ENCODE data around the gene COBL.

Gene COBL

DNA sequence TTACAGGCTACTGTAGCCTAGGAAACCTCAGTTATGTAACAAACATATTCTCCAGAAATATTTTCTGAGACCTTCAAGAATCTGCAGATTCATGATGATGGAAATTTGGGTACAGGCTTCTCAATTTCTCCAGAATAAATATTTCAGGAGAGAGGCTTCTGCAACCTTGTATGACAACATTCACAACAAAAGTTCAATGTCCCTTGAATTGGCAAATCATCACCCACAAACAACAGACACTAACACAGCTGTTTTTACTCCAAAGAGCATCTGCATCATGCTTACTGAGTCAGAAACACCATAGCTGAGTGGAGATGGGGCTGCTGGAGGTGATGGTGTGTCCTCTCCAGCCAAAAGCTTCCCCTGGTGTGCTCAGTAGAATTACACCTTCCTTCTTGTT, 9.3 kb upstream of the COBL start:
- Histone ChIP-seq H4K8ac (ENCODE audit: low read depth, low read length) (no peak overlapping the region), H2AFZ (ENCODE audit: low read length) (no peak overlapping the region), H3K9ac (ENCODE audit: low read depth, low read length, poor library complexity) (no peak overlapping the region), H2BK5ac (ENCODE audit: low read length) (no peak overlapping the region), H3K4me2 (ENCODE audit: insufficient read depth, low read length, poor library complexity, severe bottlenecking) (no peak overlapping the region), H3K9me3 (replicated peaks in 1 of 2; ENCODE audit: control insufficient read depth in 2 of 2, insufficient read depth in 1 of 2, low read depth in 1 of 2, low read length in 2 of 2) (no peaks in the 10 kb centered on the region), H3K23ac (ENCODE audit: low read depth, low read length, poor library complexity) (no peak overlapping the region), H3K4me1 (ENCODE audit: control insufficient read depth in 2 of 2, insufficient read depth in 1 of 2, low read depth in 1 of 2, low read length in 2 of 2) (peaks cover 0 to 7% of the 10 kb centered on the region in 2 donors), H3K4ac (ENCODE audit: low read length) (no peak overlapping the region), H2BK12ac (ENCODE audit: low read length) (no peak overlapping the region), H4K91ac (ENCODE audit: low read depth, low read length, poor library complexity) (no peak overlapping the region), H2BK15ac (ENCODE audit: low read length) (no peak overlapping the region), H3K27me3 (ENCODE audit: control insufficient read depth in 3 of 3, insufficient read depth in 3 of 3, low read depth in 1 of 3, low read length in 3 of 3) (peaks cover 0 to under 1% (median 0%) of the 10 kb centered on the region in 3 experiments), H3K79me1 (ENCODE audit: low read depth, low read length) (no peaks in the 10 kb centered on the region), H2AK5ac (ENCODE audit: low read depth, low read length) (no peak overlapping the region), H3K36me3 (replicated peaks in 1 of 2; ENCODE audit: control insufficient read depth in 2 of 2, insufficient read depth in 2 of 2, low read length in 2 of 2) (no peaks in the 10 kb centered on the region), H3K18ac (ENCODE audit: low read length) (no peak overlapping the region), H3K4me3 (ENCODE audit: low read length in 2 of 2) (no peak overlapping the region), H3K14ac (ENCODE audit: low read length) (no peak overlapping the region), H3K27ac (replicated peaks; ENCODE audit: low read length) (no peak overlapping the region), H2BK120ac (ENCODE audit: low read depth, low read length) (no peak overlapping the region)
- DNase-seq (ENCODE audit: low spot score) = no peak

DNA sequence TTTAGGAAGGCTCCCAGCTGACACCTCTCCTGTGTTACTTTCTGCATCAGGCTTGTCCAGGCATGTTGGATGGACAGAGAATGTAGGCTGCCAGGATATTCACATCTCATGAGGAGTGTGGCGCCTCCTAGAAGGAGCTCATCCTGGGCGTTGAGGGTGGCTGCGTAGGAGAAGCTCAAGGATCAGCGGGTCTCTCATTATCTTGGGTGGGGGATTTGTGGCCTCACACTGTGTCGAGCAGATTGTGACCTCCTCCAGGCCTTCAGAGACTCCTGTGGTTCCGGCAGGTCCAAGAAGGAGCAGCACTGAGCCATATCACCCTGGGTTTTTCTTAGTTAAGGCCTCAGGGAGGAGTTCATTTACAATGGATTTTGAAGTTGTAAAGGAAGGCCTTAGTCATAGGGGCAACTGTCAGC, 8.7 kb upstream of the COBL start:
- Histone ChIP-seq H2BK5ac (ENCODE audit: low read length) (peak overlapping the region; percentile 1), H3K36me3 (replicated peaks in 1 of 2; ENCODE audit: control insufficient read depth in 2 of 2, insufficient read depth in 2 of 2, low read length in 2 of 2) (no peaks in the 10 kb centered on the region), H2AK5ac (ENCODE audit: low read depth, low read length) (no peak overlapping the region), H3K27me3 (ENCODE audit: control insufficient read depth in 3 of 3, insufficient read depth in 3 of 3, low read depth in 1 of 3, low read length in 3 of 3) (peaks cover 0 to 7% (median 0%) of the 10 kb centered on the region in 3 experiments), H3K4me3 (ENCODE audit: low read length in 2 of 2) (no peak overlapping the region), H2BK15ac (ENCODE audit: low read length) (no peak overlapping the region), H3K9ac (ENCODE audit: low read depth, low read length, poor library complexity) (no peak overlapping the region), H3K9me3 (replicated peaks in 1 of 2; ENCODE audit: control insufficient read depth in 2 of 2, insufficient read depth in 1 of 2, low read depth in 1 of 2, low read length in 2 of 2) (no peaks in the 10 kb centered on the region), H3K4ac (ENCODE audit: low read length) (no peak overlapping the region), H3K79me1 (ENCODE audit: low read depth, low read length) (no peaks in the 10 kb centered on the region), H3K4me1 (ENCODE audit: control insufficient read depth in 2 of 2, insufficient read depth in 1 of 2, low read depth in 1 of 2, low read length in 2 of 2) (peaks cover 0 to 9% of the 10 kb centered on the region in 2 donors), H3K14ac (ENCODE audit: low read length) (no peak overlapping the region), H2BK12ac (ENCODE audit: low read length) (no peak overlapping the region), H3K23ac (ENCODE audit: low read depth, low read length, poor library complexity) (no peak overlapping the region), H2AFZ (ENCODE audit: low read length) (peak overlapping the region; percentile 47), H4K8ac (ENCODE audit: low read depth, low read length) (peak overlapping the region; percentile 24), H3K18ac (ENCODE audit: low read length) (peak overlapping the region; percentile 65), H4K91ac (ENCODE audit: low read depth, low read length, poor library complexity) (no peak overlapping the region), H3K27ac (replicated peaks; ENCODE audit: low read length) (no peak overlapping the region), H2BK120ac (ENCODE audit: low read depth, low read length) (no peak overlapping the region), H3K4me2 (ENCODE audit: insufficient read depth, low read length, poor library complexity, severe bottlenecking) (no peak overlapping the region)
- WGBS, 2 donors (ENCODE audit: extremely low coverage in 2 of 2, insufficient read length in 2 of 2, insufficient replicate concordance in 1 of 2) = no CpG with 5 or more reads among the region's 6 CpGs
- DNase-seq (ENCODE audit: low spot score) = no peak

DNA sequence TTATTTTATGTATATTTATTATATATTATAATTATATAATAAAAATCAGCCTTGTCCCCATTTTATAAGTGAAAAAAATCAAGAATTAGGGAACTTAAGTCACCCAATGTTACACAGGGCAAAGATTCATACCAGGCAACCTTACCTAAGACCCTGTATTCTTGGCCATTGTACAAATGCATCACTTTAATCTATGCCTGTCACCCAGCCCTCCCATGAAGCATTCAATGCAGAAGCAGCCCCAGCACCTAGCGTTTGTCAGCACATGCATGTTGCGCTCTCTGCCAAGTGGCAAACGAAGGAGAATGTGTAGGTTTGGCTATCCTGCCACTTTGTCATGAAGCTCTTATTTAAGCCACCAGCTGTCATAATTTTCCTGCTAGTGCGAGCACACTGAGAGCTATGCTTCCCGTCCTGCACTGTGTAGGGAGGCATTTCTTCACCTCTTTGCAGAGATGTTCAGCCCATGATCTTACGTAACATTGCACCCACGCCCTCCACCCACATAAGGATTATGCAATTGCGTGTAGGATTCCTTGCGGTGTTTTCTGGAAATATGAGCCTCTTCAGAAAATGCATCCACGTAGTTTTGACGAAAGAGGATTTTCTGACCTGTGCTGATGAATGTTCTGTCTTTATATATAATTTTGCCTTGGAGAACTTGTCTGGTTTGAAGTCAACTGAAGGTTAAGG, 7.7 kb upstream of the COBL start:
- H2BK12ac ChIP-seq (ENCODE audit: low read length) = no peak overlapping the region
- no peaks in the 10 kb centered on the region for H3K9me3 ChIP-seq (replicated peaks in 1 of 2; ENCODE audit: control insufficient read depth in 2 of 2, insufficient read depth in 1 of 2, low read depth in 1 of 2, low read length in 2 of 2)
- H2BK15ac ChIP-seq (ENCODE audit: low read length) = no peak overlapping the region
- H3K27me3 ChIP-seq (ENCODE audit: control insufficient read depth in 3 of 3, insufficient read depth in 3 of 3, low read depth in 1 of 3, low read length in 3 of 3) = peaks cover 0 to 12% (median 0%) of the 10 kb centered on the region in 3 experiments
- no peaks in the 10 kb centered on the region for H3K79me1 ChIP-seq (ENCODE audit: low read depth, low read length)
- H4K91ac ChIP-seq (ENCODE audit: low read depth, low read length, poor library complexity) = no peak overlapping the region
- no peak for DNase-seq (ENCODE audit: low spot score)
- no peak overlapping the region for H3K4me3 ChIP-seq (ENCODE audit: low read length in 2 of 2)
- no peak overlapping the region for H4K8ac ChIP-seq (ENCODE audit: low read depth, low read length)
- H3K4me1 ChIP-seq (ENCODE audit: control insufficient read depth in 2 of 2, insufficient read depth in 1 of 2, low read depth in 1 of 2, low read length in 2 of 2) = peaks cover 0 to 9% of the 10 kb centered on the region in 2 donors
- no peak overlapping the region for H3K4me2 ChIP-seq (ENCODE audit: insufficient read depth, low read length, poor library complexity, severe bottlenecking)
- H2BK120ac ChIP-seq (ENCODE audit: low read depth, low read length) = no peak overlapping the region
- no peak overlapping the region for H3K27ac ChIP-seq (replicated peaks; ENCODE audit: low read length)
- no peak overlapping the region for H3K4ac ChIP-seq (ENCODE audit: low read length)
- no peak overlapping the region for H3K23ac ChIP-seq (ENCODE audit: low read depth, low read length, poor library complexity)
- H3K9ac ChIP-seq (ENCODE audit: low read depth, low read length, poor library complexity) = no peak overlapping the region
- no CpG with 5 or more reads among the region's 11 CpGs for WGBS, 2 donors (ENCODE audit: extremely low coverage in 2 of 2, insufficient read length in 2 of 2, insufficient replicate concordance in 1 of 2)
- H2AFZ ChIP-seq (ENCODE audit: low read length) = no peak overlapping the region
- H3K36me3 ChIP-seq (replicated peaks in 1 of 2; ENCODE audit: control insufficient read depth in 2 of 2, insufficient read depth in 2 of 2, low read length in 2 of 2) = no peaks in the 10 kb centered on the region
- peak overlapping the region; percentile 23 for H3K18ac ChIP-seq (ENCODE audit: low read length)
- H2AK5ac ChIP-seq (ENCODE audit: low read depth, low read length) = no peak overlapping the region
- H2BK5ac ChIP-seq (ENCODE audit: low read length) = no peak overlapping the region
- no peak overlapping the region for H3K14ac ChIP-seq (ENCODE audit: low read length)

DNA sequence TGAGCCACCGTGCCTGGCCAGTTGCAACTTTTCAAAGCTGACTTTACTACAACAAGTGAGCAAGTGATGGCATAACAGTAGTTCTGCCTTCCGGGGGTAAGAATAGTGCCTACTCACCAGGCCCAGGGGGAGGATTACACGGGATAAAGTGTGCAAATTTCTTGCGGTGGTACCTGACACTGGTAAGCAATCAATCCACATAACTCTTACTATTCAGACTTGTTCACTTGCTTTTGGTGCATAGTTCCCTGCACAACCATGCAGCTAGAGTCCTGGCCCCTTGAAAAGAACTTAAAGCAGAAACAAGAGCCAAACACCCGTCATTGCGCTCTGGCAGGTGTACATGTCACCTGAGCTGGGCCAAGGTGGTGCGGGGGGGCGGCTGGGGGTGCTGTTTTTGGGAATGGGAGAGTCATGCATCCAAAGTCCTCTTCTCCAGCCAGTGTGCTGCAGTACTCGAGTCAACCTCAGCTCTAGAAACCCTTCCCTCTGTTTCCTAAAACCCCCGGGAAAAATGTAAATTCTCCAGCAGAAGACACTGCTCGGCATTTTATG, 5.4 kb upstream of the COBL start:
- Histone ChIP-seq H3K4ac (ENCODE audit: low read length) (no peak overlapping the region), H4K8ac (ENCODE audit: low read depth, low read length) (no peak overlapping the region), H2AK5ac (ENCODE audit: low read depth, low read length) (no peak overlapping the region), H3K18ac (ENCODE audit: low read length) (no peak overlapping the region), H2BK120ac (ENCODE audit: low read depth, low read length) (no peak overlapping the region), H2BK5ac (ENCODE audit: low read length) (no peak overlapping the region), H3K9ac (ENCODE audit: low read depth, low read length, poor library complexity) (no peak overlapping the region), H3K4me2 (ENCODE audit: insufficient read depth, low read length, poor library complexity, severe bottlenecking) (no peak overlapping the region), H3K27ac (replicated peaks; ENCODE audit: low read length) (no peak overlapping the region), H3K4me1 (ENCODE audit: control insufficient read depth in 2 of 2, insufficient read depth in 1 of 2, low read depth in 1 of 2, low read length in 2 of 2) (peaks cover 0 to 7% of the 10 kb centered on the region in 2 donors), H2BK12ac (ENCODE audit: low read length) (no peak overlapping the region), H3K4me3 (ENCODE audit: low read length in 2 of 2) (no peak overlapping the region), H3K36me3 (replicated peaks in 1 of 2; ENCODE audit: control insufficient read depth in 2 of 2, insufficient read depth in 2 of 2, low read length in 2 of 2) (no peaks in the 10 kb centered on the region), H3K79me1 (ENCODE audit: low read depth, low read length) (no peaks in the 10 kb centered on the region), H2AFZ (ENCODE audit: low read length) (no peak overlapping the region), H3K14ac (ENCODE audit: low read length) (no peak overlapping the region), H2BK15ac (ENCODE audit: low read length) (no peak overlapping the region), H4K91ac (ENCODE audit: low read depth, low read length, poor library complexity) (no peak overlapping the region), H3K27me3 (ENCODE audit: control insufficient read depth in 3 of 3, insufficient read depth in 3 of 3, low read depth in 1 of 3, low read length in 3 of 3) (peaks cover 0 to 34% (median 11%) of the 10 kb centered on the region in 3 experiments), H3K23ac (ENCODE audit: low read depth, low read length, poor library complexity) (no peak overlapping the region), H3K9me3 (replicated peaks in 1 of 2; ENCODE audit: control insufficient read depth in 2 of 2, insufficient read depth in 1 of 2, low read depth in 1 of 2, low read length in 2 of 2) (peaks cover 0 to 9% of the 10 kb centered on the region in 2 donors)
- DNase-seq (ENCODE audit: low spot score) = no peak
- no CpG with 5 or more reads among the region's 11 CpGs for WGBS, 2 donors (ENCODE audit: extremely low coverage in 2 of 2, insufficient read length in 2 of 2, insufficient replicate concordance in 1 of 2)
